Measurements from ENCODE around the gene OR10A5. TPM values are rescaled to one million over a fixed set of nuclear protein-coding genes. Genes with fewer than 3 reads are reported as not detected.

OR10A5 gene
- total and polyA plus RNA-seq, 9 of the 15 experiments (the other 6 are each of a cell fraction or from before 2014, with no cell fraction given): 0.14 TPM; not detected in 8

DNA sequence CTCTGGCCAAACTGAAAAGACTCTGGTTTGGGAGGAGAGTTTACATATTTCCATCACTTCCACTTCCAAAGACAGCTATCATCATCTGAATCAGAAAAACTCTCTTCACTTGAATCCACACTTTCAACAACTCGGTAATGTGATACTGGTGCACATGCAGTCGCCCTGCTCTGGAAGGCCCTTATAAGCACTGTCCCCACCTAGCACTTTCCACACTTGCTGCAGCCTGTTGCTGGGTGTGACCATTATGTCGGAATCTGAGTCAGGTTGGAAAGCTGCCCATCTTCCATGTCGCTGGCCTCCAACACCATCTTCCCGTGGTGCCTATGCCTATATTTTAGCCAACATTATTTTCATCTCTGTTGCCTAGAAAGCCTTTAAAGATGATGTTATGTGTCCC, 1.1 kb upstream of the OR10A5 start:
- in situ Hi-C loops (cut with MboI) (no loop called here), intact Hi-C loops (cut with micrococcal nuclease) (no loop called here)
- H3K4me2 ChIP-seq (ENCODE audit: insufficient read depth, low read length): no peak overlapping the region
- no peaks in the 10 kb centered on the region for H3K36me3 ChIP-seq (ENCODE audit: control insufficient read depth, insufficient read depth, low read length)
- no peak overlapping the region for H2AFZ ChIP-seq (ENCODE audit: low read depth, low read length)
- no peak overlapping the region for H3K27ac ChIP-seq (ENCODE audit: extremely low read depth, low read depth, low read length)
- ChIA-PET POLR2A (interaction anchor here (0.6 to 1.2 kb wide), 2 partner anchors 12 to 1143 kb away, joined by 3 read pairs; partner anchors contain the start of gene EIF3F), CTCF (ENCODE audit: low intra/inter-chr PET ratio) (no interaction called here)
- no peaks in the 10 kb centered on the region for H3K9me1 ChIP-seq (ENCODE audit: control insufficient read depth, insufficient read depth, low read length)
- H4K20me1 ChIP-seq (replicated peaks; ENCODE audit: control insufficient read depth, insufficient read depth, low read length): no peaks in the 10 kb centered on the region
- H3K9ac ChIP-seq (ENCODE audit: insufficient read depth in 1 of 2, low read depth in 2 of 2, low read length in 2 of 2): no peak overlapping the region
- TF ChIP-seq ZC3H8 (IDR thresholded peaks at IDR 0.05): no peak
- no peak for TF ChIP-seq ZNF124 (CRISPR knock-in tag; IDR thresholded peaks at IDR 0.05)
- no peak for TF ChIP-seq FOXK2 (conservative IDR thresholded peaks at IDR 0.05 in 1 of 2, IDR thresholded peaks at IDR 0.05 in 1 of 2; ENCODE audit: low read depth in 2 of 2)
- TF ChIP-seq SMARCC2 (IDR thresholded peaks at IDR 0.05; ENCODE audit: low read depth): no peak
- no peak for TF ChIP-seq TCF3 (CRISPR knock-in tag; IDR thresholded peaks at IDR 0.05)
- no peak for TF ChIP-seq SMC3 (conservative IDR thresholded peaks at IDR 0.05; ENCODE audit: insufficient read depth, low read depth, low read length)
- no peak for TF ChIP-seq SREBF1 (IDR thresholded peaks at IDR 0.05; ENCODE audit: borderline replicate concordance, low read depth, low read length)
- no peak for TF ChIP-seq KDM2B (CRISPR knock-in tag; IDR thresholded peaks at IDR 0.05)
- TF ChIP-seq STAG1 (CRISPR knock-in tag; IDR thresholded peaks at IDR 0.05; ENCODE audit: borderline replicate concordance): no peak
- no peak for TF ChIP-seq CBX8 (IDR thresholded peaks at IDR 0.05; ENCODE audit: borderline replicate concordance, extremely low read depth, low read depth, low read length, poor library complexity, severe bottlenecking)
- no peak for TF ChIP-seq HDAC1 (IDR thresholded peaks at IDR 0.05)
- H3K9me3 ChIP-seq (replicated peaks; ENCODE audit: control insufficient read depth, insufficient read depth, low read depth, low read length): no peaks in the 10 kb centered on the region
- no peaks in the 10 kb centered on the region for H3K79me2 ChIP-seq (ENCODE audit: control insufficient read depth, insufficient read depth, low read length)
- DNase-seq (ENCODE audit: extremely low read depth in 1 of 4, low spot score in 3 of 4): no peak
- 0% methylated on average over 5 of the region's 5 CpGs for WGBS (ENCODE audit: insufficient coverage, low coverage, missing lambda C conversion rate)
- no peaks in the 10 kb centered on the region for H3K4me1 ChIP-seq (replicated peaks in 1 of 2; ENCODE audit: control insufficient read depth in 2 of 2, insufficient read depth in 2 of 2, low read length in 2 of 2)
- ATAC-seq: no peak
- FAIRE-seq: no peak
- BruUV-seq (replicated peaks): no TSS peak
- H3K27me3 ChIP-seq (ENCODE audit: control insufficient read depth in 2 of 2, insufficient read depth in 2 of 2, low read length in 2 of 2): no peaks in the 10 kb centered on the region
- H3K4me3 ChIP-seq: no peak overlapping the region

All from K562 (cell line).